HG03060 (cell line): ENCODE measurements around the gene RNF144A.
"Not testable (repeated sequence)": the region's sequence is repeated elsewhere in the genome, so short reads cannot be mapped to it uniquely, and the experiment has no call there.

Experiments used
- ATAC-seq: cut with Tn5 transposase; IDR thresholded peaks from one replicate; pipeline ENCODE4 v1.9.1; 2021; ENCODE audit warnings: low read depth, moderate number of reproducible peaks; ENCODE audit not compliant: unreplicated experiment

RNF144A gene

DNA sequence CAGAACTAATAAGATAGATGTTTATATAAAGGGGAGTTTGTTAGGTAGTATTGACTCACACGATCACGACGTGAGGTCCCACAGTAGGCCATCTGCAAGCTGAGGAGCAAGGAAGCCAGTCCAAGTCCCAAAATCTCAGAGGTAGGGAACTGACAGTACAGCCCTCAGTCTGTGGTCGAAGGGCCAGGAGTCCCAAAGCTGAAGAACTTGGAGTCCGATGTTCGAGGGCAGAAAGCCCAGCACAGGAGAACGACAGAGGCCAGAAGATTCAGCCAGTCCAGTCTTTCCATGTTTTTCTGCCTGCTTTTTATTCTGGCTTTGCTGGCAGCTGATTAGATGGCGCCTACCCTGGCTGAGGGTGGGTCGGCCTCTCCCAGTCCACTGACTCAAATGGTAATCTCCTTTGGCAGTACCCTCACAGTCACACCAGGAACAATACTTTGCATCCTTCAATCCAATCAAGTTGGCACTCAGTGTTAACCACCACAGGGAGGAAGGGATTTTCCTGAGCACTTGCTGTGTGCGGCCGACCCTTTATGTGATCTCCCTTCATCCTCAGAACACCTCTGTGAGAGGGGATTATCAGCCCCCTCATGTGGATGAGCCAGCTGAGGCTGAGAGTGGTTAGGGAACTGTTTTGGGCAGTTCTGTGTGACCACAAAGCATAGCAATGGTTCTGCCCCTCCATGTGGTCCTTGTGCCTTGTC, 78.3 kb downstream of the RNF144A start:
- ATAC-seq, result no peak

GRCh38 chr2:6999211-6999877, 82.1 kb downstream of the RNF144A start:
- peak; percentile 59 for ATAC-seq

GRCh38 chr2:7001395-7001794, 84.2 kb downstream of the RNF144A start:
- ATAC-seq, result not testable (repeated sequence)

- ATAC-seq, result no peak
Observed at GRCh38 chr2:7003895-7004294, 86.7 kb downstream of the RNF144A start.

- ATAC-seq, result no peak
Observed at GRCh38 chr2:7004636-7005035, 87.4 kb downstream of the RNF144A start.

DNA sequence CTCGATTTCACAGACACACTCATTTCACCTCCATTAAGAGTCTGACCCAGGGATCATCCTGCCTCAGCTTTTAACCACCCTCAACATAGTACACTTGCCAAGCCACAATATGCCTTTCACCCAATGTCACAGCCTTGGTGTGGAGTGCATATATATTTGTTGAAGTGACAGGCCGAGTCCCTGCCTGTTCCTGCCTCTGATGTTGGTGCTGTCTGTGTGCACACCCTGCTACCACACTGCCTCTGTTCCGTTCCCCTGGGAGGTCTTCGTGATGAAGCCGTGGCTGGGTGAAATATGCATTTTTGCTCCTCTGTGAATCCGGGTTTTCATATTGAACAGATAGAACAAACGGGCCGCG, 90.3 kb downstream of the RNF144A start:
- ATAC-seq, result no peak

DNA sequence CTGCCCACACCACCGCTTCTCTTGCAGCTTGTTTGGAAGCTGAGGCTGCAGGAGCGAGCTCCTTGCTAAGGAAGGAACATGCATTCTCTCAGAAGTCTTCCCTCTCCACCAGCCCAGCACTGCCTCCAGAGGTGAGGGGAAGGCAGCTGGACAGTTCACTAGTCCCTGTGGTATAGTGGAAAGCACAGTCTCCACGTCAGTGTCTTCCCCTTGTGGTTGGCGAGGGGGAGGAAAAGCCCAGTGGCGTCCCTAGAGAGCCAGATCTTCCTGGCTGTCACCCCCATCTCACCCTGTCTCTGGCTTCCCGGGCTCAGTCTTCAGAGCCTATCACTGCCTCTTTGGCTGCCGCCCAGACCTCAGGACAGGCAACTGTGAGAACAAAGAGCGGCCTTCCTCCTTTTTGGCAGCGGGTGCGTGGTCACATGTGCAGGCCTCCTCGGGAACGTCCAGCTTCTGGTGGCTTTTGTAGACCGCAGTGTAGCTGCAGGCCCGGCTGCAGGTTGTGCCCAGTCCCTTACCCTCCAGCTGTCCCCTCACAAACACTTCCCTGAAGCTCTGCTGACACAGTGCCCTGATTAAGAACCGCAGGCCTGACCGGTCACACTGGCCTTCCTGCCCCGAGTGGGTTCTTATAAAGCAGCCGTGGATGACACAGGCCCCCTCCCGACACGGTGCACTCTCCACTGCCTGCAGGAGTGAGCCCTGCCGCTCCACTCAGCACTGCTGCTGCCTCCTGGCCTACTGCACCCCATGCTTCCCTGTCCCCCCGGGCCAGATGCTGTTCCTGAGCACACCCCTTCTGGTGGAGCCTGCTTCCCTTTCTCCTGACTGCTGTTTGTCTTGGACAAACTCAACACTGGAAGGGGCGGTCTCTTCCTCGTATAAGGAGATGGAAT, 90.9 kb downstream of the RNF144A start:
- no peak for ATAC-seq

DNA sequence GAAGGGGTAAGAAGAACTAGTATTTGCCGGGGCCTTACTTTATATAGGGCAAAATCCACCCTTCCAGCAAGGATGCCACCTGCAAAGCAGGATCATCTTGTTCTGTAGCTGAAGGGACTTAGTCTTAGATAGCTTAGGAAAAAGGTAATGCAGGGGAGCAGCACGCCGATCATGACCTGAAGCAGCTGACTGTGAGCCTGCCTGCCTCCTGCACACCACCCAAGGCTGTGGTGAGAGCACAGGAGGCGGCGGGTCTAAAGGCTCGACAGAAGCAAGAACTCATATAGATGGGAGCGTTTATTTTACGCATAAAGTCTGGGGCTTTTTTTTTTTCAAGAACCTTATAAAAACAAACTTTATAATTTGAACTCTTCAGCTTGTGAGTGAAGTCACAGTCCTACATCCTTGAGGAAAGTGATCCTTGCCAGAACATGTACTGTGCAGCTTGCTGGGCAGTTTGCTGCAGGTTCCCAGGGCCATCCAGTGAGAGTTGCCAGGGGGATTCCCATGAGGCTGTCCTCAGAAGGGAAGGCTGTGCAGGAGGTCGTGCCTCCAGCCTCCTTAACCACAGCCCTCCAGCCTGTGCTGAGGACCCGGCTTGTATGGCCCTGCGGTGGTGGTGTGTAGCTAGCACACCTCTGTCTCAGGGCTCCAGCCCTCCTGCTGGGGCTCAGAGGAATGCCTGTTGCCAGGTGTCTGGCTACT, 92.1 kb downstream of the RNF144A start:
- no peak for ATAC-seq

- no peak for ATAC-seq
Observed at GRCh38 chr2:7010391-7011054, 93.3 kb downstream of the RNF144A start.

GRCh38 chr2:7011356-7012083, 94.3 kb downstream of the RNF144A start:
- no peak for ATAC-seq

- no peak for ATAC-seq
Observed at GRCh38 chr2:7012141-7012764, 95.0 kb downstream of the RNF144A start.

GRCh38 chr2:7013471-7014160, 96.4 kb downstream of the RNF144A start:
- peak; percentile 27 for ATAC-seq

GRCh38 chr2:7014174-7014640, 97.0 kb downstream of the RNF144A start:
- ATAC-seq, result peak; percentile 66

DNA sequence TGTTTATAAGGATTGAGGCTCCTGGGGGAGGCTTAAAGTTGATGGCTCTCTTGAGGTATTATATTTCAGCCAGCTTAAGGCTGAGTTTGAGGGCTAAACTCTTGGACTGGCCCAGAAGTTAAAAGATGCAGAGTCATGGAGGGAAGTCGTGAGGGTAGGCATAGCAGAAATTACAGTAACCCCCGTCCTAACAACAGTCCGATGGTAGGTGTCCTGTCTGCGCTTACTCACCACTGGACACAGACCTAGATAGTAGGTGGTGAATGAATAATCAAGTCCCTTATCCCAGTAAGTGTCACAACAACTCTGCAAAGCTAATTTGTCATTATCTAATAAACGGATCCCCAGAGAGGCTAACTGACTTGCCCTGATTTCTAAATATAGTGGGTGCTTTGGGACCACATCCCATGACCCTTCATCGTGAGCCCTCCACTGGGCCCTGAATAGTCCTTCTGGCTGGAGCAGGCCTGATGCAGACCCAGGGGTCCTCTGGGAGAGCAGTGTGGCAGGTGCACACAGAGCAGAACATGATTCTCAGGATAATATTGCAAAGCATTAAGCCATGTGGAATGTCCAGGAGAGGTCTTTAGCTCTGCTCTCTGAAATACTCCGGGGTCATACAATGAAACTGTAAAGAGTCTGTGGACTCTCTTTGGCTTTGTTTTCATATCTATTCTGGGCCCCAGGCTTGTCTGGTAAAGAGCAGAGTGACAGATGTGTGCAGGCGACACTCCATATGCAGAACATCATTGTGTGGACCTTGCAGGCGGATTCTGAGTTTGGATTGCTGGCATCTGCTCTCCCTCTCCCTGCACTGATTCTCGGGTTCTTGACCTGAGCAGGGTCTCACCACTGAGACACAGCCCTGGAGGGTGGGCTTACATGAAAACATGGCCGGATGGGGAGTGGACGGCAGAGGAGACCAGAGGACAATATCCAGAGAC, 98.1 kb downstream of the RNF144A start:
- ATAC-seq, result no peak

GRCh38 chr2:7016148-7016547, 98.9 kb downstream of the RNF144A start:
- ATAC-seq, result no peak

DNA sequence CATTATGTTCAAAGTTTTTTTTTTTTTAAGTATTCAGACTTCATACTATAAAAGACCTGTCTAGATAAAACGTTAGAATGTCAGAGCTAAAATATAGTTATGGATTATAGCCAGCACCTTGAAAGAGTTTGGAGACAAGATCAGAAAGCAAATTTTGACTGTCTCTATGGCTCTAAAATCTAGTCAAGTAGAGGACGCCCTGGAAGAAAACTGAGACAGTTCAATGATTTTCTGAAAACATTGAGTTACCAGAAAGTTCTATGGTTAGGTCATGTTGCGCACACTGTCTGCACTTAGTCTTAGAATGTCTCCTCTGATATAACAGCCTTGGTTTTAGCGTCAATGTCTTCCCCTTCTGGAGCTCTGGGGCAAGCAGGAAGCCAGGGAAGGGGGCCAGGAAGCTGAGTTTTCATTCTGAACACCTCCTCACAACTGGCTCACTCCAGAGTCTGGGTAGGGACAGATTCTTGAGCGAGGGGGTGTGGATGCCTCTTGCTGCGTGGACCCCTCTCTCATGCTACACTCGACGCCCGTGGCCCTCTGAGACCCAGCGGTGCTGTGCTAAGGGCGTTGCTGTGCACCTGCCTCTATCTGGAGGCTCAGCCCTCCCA, 99.5 kb downstream of the RNF144A start:
- no peak for ATAC-seq
